MCF 10A (cell line): ENCODE data around the gene CDH26. TPM values are rescaled to one million over a fixed set of nuclear protein-coding genes. Genes with fewer than 3 reads are reported as not detected.

Experiments
- BruUV-seq: library from RNA; stranded (reverse); fragments of 400-500 nt; replicated peaks from 2 replicates; lab custom pipeline; 2021; lab: Mats Ljungman, UMichigan
- CTCF ChIA-PET: fragments of 300-600 bp; sonication (Branson Sonifier 250); formaldehyde crosslinking; extraction: SDS; loops from one replicate; lab custom pipeline; 2021; ENCODE audit warnings: antibody characterized with exemption, inconsistent platforms; lab: Yijun Ruan, JAX
- POLR2A ChIA-PET: fragments of 300-600, 350-650 bp; sonication (Branson Sonifier 250); formaldehyde crosslinking; extraction: SDS; loops from one replicate; lab custom pipeline; 2020; ENCODE audit warnings: antibody characterized with exemption, inconsistent platforms; lab: Yijun Ruan, JAX
- DNase-seq: peaks from one replicate; pipeline ENCODE4 v3.0.0-alpha.2; 2018; ENCODE audit not compliant: unreplicated experiment
- H3K27ac Mint-ChIP-seq: one replicate; pipeline ENCODE4 v1.8.0; 2022; ENCODE audit warnings: mild to moderate bottlenecking, low read depth, mixed read lengths; ENCODE audit not compliant: unreplicated experiment
- H3K27me3 Mint-ChIP-seq: one replicate; pipeline ENCODE4 v1.8.0; 2022; ENCODE audit warnings: mixed read lengths; ENCODE audit not compliant: insufficient read depth, unreplicated experiment
- H3K36me3 Mint-ChIP-seq: one replicate; pipeline ENCODE4 v1.8.0; 2022; ENCODE audit warnings: mild to moderate bottlenecking, moderate library complexity, mixed read lengths; ENCODE audit not compliant: insufficient read depth, unreplicated experiment
- H3K4me1 Mint-ChIP-seq: one replicate; pipeline ENCODE4 v1.8.0; 2022; ENCODE audit warnings: mixed read lengths; ENCODE audit not compliant: insufficient read depth, unreplicated experiment
- H3K4me3 Mint-ChIP-seq: one replicate; pipeline ENCODE4 v1.8.0; 2022; ENCODE audit warnings: mild to moderate bottlenecking, moderate library complexity, mixed read lengths; ENCODE audit not compliant: unreplicated experiment
- H3K9me3 Mint-ChIP-seq: one replicate; pipeline ENCODE4 v1.8.0; 2022; ENCODE audit warnings: mixed read lengths; ENCODE audit not compliant: unreplicated experiment
- CTCF ChIP-seq: fragments of 200-600 bp; IDR thresholded peaks from one replicate; pipeline ENCODE4 v1.8.0; 2022; ENCODE audit warnings: antibody characterized with exemption, mild to moderate bottlenecking; ENCODE audit not compliant: unreplicated experiment
- intact Hi-C: fragments of 100-400 bp; cut with micrococcal nuclease; formaldehyde crosslinking; loops from 2 replicates; pipeline ENCODE4 v1.14.1; 2022
- total RNA-seq: library from RNA; stranded (reverse); gene quantifications from 2 replicates; pipeline ENCODE4 v1.2.3, GENCODE V29; 2022

CDH26 gene
- total RNA-seq, 1 experiment from 2014 or later, result 0.12 TPM

GRCh38 chr20:60016406-60016805, 58.2 kb downstream of the CDH26 start:
- Mint-ChIP-seq H3K4me3 (no peak overlapping the region), H3K27ac (no peak overlapping the region), H3K9me3 (no peaks in the 10 kb centered on the region), H3K27me3 (no peaks in the 10 kb centered on the region), H3K4me1 (no peaks in the 10 kb centered on the region), H3K36me3 (no peaks in the 10 kb centered on the region)
- POLR2A ChIA-PET, result no interaction called here
- intact Hi-C loops, result no loop called here
- DNase-seq, result no peak
- TF ChIP-seq CTCF, result no peak
- BruUV-seq, result no TSS peak
- CTCF ChIA-PET, result interaction anchor here (1.3 kb wide), 1 partner anchor 34 kb away, joined by 4 read pairs; no protein-coding TSS in a partner anchor

GRCh38 chr20:60020251-60020650, 62.0 kb downstream of the CDH26 start:
- no peaks in the 10 kb centered on the region for H3K27me3 Mint-ChIP-seq
- intact Hi-C loops, result no loop called here
- ChIA-PET CTCF (interaction anchor here (0.6 kb wide), 1 partner anchor 1985 kb away, joined by 3 read pairs; no protein-coding TSS in a partner anchor), POLR2A (interaction anchor here (0.7 kb wide), 1 partner anchor 14 kb away, joined by 3 read pairs; no protein-coding TSS in a partner anchor)
- BruUV-seq, result no TSS peak
- H3K9me3 Mint-ChIP-seq, result no peaks in the 10 kb centered on the region
- no peak overlapping the region for H3K4me3 Mint-ChIP-seq
- no peaks in the 10 kb centered on the region for H3K4me1 Mint-ChIP-seq
- H3K36me3 Mint-ChIP-seq, result no peaks in the 10 kb centered on the region
- no peak for DNase-seq
- no peak for TF ChIP-seq CTCF
- no peak overlapping the region for H3K27ac Mint-ChIP-seq

- Mint-ChIP-seq H3K27ac (no peak overlapping the region), H3K27me3 (no peaks in the 10 kb centered on the region), H3K36me3 (no peaks in the 10 kb centered on the region), H3K4me3 (no peak overlapping the region), H3K9me3 (no peaks in the 10 kb centered on the region), H3K4me1 (no peaks in the 10 kb centered on the region)
- BruUV-seq, result no TSS peak
- no peak for DNase-seq
- POLR2A ChIA-PET, result interaction anchor here (0.7 kb wide), 1 partner anchor 13 kb away, joined by 3 read pairs; no protein-coding TSS in a partner anchor
- CTCF ChIA-PET, result interaction anchor here (1.1 kb wide), 1 partner anchor 29 kb away, joined by 3 read pairs; no protein-coding TSS in a partner anchor
- intact Hi-C loops, result no loop called here
- no peak for TF ChIP-seq CTCF
Measured at GRCh38 chr20:60021104-60021503, 62.9 kb downstream of the CDH26 start.

- Mint-ChIP-seq H3K4me3 (no peak overlapping the region), H3K36me3 (no peaks in the 10 kb centered on the region), H3K27me3 (no peaks in the 10 kb centered on the region), H3K9me3 (peaks cover 8% of the 10 kb centered on the region), H3K27ac (no peak overlapping the region), H3K4me1 (no peaks in the 10 kb centered on the region)
- TF ChIP-seq CTCF, result no peak
- no TSS peak for BruUV-seq
- ChIA-PET CTCF (interaction anchor here (0.7 to 2.5 kb wide), 3 partner anchors 8 to 462 kb away, joined by 3 to 12 read pairs (median 4); no protein-coding TSS in a partner anchor), POLR2A (interaction anchor here (2.2 kb wide), 1 partner anchor 82 kb away, joined by 5 read pairs; the partner anchor contains the start of genes FAM217B and PPP1R3D)
- DNase-seq, result no peak
- intact Hi-C loops, result no loop called here
Measured at GRCh38 chr20:60022849-60023248, 64.6 kb downstream of the CDH26 start.
